HepG2 (cell line): ENCODE data around the gene RAB3GAP1.

Experiments used
- CTCF ChIP-seq: sonication (generic); formaldehyde crosslinking; IDR thresholded peaks from 2 replicates; pipeline ENCODE4 v1.5.0; 2020; ENCODE audit warnings: mild to moderate bottlenecking, missing genetic modification reagents, moderate library complexity
- PAF1 ChIP-seq: IDR thresholded peaks from 2 replicates; pipeline ENCODE4 v1.6.1; 2016; ENCODE audit warnings: missing genetic modification reagents, missing compliant biosample characterization

- TF ChIP-seq CTCF = no peak
- TF ChIP-seq PAF1 (CRISPR knock-in tag) = no peak
Observed at GRCh38 chr2:135093670-135094330, 41.7 kb downstream of the RAB3GAP1 start.
